ENCODE data around the gene SCYGR6.
"Not testable (repeated sequence)": the region's sequence is repeated elsewhere in the genome, so short reads cannot be mapped to it uniquely, and the experiment has no call there.

GRCh38 chr2:227722821-227723220 lies 1.7 kb downstream of the SCYGR6 start:
- TF ChIP-seq POLR2A (IDR thresholded peaks at IDR 0.05) = not testable (repeated sequence)
- TF ChIP-seq, protein P1, sequence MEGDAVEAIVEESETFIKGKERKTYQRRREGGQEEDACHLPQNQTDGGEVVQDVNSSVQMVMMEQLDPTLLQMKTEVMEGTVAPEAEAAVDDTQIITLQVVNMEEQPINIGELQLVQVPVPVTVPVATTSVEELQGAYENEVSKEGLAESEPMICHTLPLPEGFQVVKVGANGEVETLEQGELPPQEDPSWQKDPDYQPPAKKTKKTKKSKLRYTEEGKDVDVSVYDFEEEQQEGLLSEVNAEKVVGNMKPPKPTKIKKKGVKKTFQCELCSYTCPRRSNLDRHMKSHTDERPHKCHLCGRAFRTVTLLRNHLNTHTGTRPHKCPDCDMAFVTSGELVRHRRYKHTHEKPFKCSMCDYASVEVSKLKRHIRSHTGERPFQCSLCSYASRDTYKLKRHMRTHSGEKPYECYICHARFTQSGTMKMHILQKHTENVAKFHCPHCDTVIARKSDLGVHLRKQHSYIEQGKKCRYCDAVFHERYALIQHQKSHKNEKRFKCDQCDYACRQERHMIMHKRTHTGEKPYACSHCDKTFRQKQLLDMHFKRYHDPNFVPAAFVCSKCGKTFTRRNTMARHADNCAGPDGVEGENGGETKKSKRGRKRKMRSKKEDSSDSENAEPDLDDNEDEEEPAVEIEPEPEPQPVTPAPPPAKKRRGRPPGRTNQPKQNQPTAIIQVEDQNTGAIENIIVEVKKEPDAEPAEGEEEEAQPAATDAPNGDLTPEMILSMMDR (IDR thresholded peaks at IDR 0.05) = not testable (repeated sequence)

Data from ovary (tissue), 3 donors.